Measurements from ENCODE around the gene MMP13.

The MMP13 gene

GRCh38 chr11:102955624-102956023 is at the start of gene MMP13:
MMP13 (minus strand) TSS chr11:102955732; CDS start chr11:102955705, 27 bp downstream.
- no peak for TF ChIP-seq TEAD4 (IDR thresholded peaks at IDR 0.05)
- no peak for TF ChIP-seq NFIC (IDR thresholded peaks at IDR 0.05)
- TF ChIP-seq RAD21 (IDR thresholded peaks at IDR 0.05; ENCODE audit: low read depth) = no peak
- no peak for TF ChIP-seq CEBPB (IDR thresholded peaks at IDR 0.05)
- TF ChIP-seq USF1 (IDR thresholded peaks at IDR 0.05) = no peak
- TF ChIP-seq FOXM1 (IDR thresholded peaks at IDR 0.05; ENCODE audit: borderline replicate concordance, low read depth) = no peak
- TF ChIP-seq MAX (IDR thresholded peaks at IDR 0.05) = no peak
- TF ChIP-seq EP300 (IDR thresholded peaks at IDR 0.05; ENCODE audit: borderline replicate concordance) = no peak
- TF ChIP-seq TCF12 (IDR thresholded peaks at IDR 0.05; ENCODE audit: low read depth) = no peak
- no peak for TF ChIP-seq EGR1 (IDR thresholded peaks at IDR 0.05)
- TF ChIP-seq YY1 (IDR thresholded peaks at IDR 0.05; ENCODE audit: low read depth) = no peak
- TF ChIP-seq ZBTB7A (IDR thresholded peaks at IDR 0.05; ENCODE audit: low read depth) = no peak
- no peak for TF ChIP-seq REST (IDR thresholded peaks at IDR 0.05; ENCODE audit: low read depth)
- no peak for TF ChIP-seq CREB1 (IDR thresholded peaks at IDR 0.05; ENCODE audit: low read depth)
- TF ChIP-seq TAF1 (IDR thresholded peaks at IDR 0.05; ENCODE audit: low read depth) = no peak

- TF ChIP-seq USF1 (IDR thresholded peaks at IDR 0.05) (no peak), TEAD4 (IDR thresholded peaks at IDR 0.05) (0 out of 2 replicates have a peak, but pooled peaks have one; percentile 19)
These were observed 38.6 kb upstream of the MMP13 start for GRCh38 chr11:102994105-102994504.

- no peak for TF ChIP-seq USF1 (IDR thresholded peaks at IDR 0.05)
- TF ChIP-seq MAX (IDR thresholded peaks at IDR 0.05) = no peak
- TF ChIP-seq RAD21 (IDR thresholded peaks at IDR 0.05; ENCODE audit: low read depth) = no peak
- TF ChIP-seq EP300 (IDR thresholded peaks at IDR 0.05; ENCODE audit: borderline replicate concordance) = no peak
- no peak for TF ChIP-seq TCF12 (IDR thresholded peaks at IDR 0.05; ENCODE audit: low read depth)
- TF ChIP-seq CREB1 (IDR thresholded peaks at IDR 0.05; ENCODE audit: low read depth) = no peak
- TF ChIP-seq NFIC (IDR thresholded peaks at IDR 0.05) = no peak
- no peak for TF ChIP-seq YY1 (IDR thresholded peaks at IDR 0.05; ENCODE audit: low read depth)
- TF ChIP-seq ZBTB7A (IDR thresholded peaks at IDR 0.05; ENCODE audit: low read depth) = no peak
- no peak for TF ChIP-seq FOXM1 (IDR thresholded peaks at IDR 0.05; ENCODE audit: borderline replicate concordance, low read depth)
- no peak for TF ChIP-seq TAF1 (IDR thresholded peaks at IDR 0.05; ENCODE audit: low read depth)
- TF ChIP-seq TEAD4 (IDR thresholded peaks at IDR 0.05) = no peak
- no peak for TF ChIP-seq CEBPB (IDR thresholded peaks at IDR 0.05)
- TF ChIP-seq REST (IDR thresholded peaks at IDR 0.05; ENCODE audit: low read depth) = no peak
- no peak for TF ChIP-seq EGR1 (IDR thresholded peaks at IDR 0.05)
These were observed 36.2 kb upstream of the MMP13 start for GRCh38 chr11:102991776-102992175.

- TF ChIP-seq MAX (IDR thresholded peaks at IDR 0.05) (no peak), CEBPB (IDR thresholded peaks at IDR 0.05) (no peak), EP300 (IDR thresholded peaks at IDR 0.05; ENCODE audit: borderline replicate concordance) (no peak), USF1 (IDR thresholded peaks at IDR 0.05) (no peak), ZBTB7A (IDR thresholded peaks at IDR 0.05; ENCODE audit: low read depth) (no peak), TEAD4 (IDR thresholded peaks at IDR 0.05) (no peak), TAF1 (IDR thresholded peaks at IDR 0.05; ENCODE audit: low read depth) (no peak), YY1 (IDR thresholded peaks at IDR 0.05; ENCODE audit: low read depth) (no peak), CREB1 (IDR thresholded peaks at IDR 0.05; ENCODE audit: low read depth) (no peak), TCF12 (IDR thresholded peaks at IDR 0.05; ENCODE audit: low read depth) (no peak), RAD21 (IDR thresholded peaks at IDR 0.05; ENCODE audit: low read depth) (no peak), FOXM1 (IDR thresholded peaks at IDR 0.05; ENCODE audit: borderline replicate concordance, low read depth) (no peak)
These were observed 34.6 kb upstream of the MMP13 start for GRCh38 chr11:102990145-102990544.
